WTC11 (cell line): Measurements from ENCODE around the gene C1QTNF1. TPM values are rescaled to one million over a fixed set of nuclear protein-coding genes. Genes with fewer than 3 reads are reported as not detected.

Experiments used
- ATAC-seq: fragments of 200-7000 bp; cut with Tn5 transposase; 2 replicates; pipeline ENCODE4 v1.10.0; 2021; ENCODE audit warnings: mild to moderate bottlenecking, moderate library complexity
- CTCF ChIA-PET: fragments of 300-600 bp; sonication (Branson Sonifier 250); formaldehyde crosslinking; loops from one replicate; lab custom pipeline; 2021; ENCODE audit warnings: antibody characterized with exemption; lab: Charles Lee
- POLR2A ChIA-PET: fragments of 350-600 bp; sonication (Branson Sonifier 250); formaldehyde crosslinking; loops from one replicate; lab custom pipeline; 2021; ENCODE audit warnings: antibody characterized with exemption; lab: Charles Lee
- DNase-seq: peaks from one replicate; pipeline ENCODE4 v3.0.0; 2021; ENCODE audit warnings: low spot score
- H3K27ac Mint-ChIP-seq: 2 replicates; pipeline ENCODE4 v1.8.0; 2021; ENCODE audit warnings: mixed read lengths
- H3K27me3 Mint-ChIP-seq: 2 replicates; pipeline ENCODE4 v1.8.0; 2021; ENCODE audit warnings: low read depth, mild to moderate bottlenecking, moderate library complexity, mixed read lengths
- H3K36me3 Mint-ChIP-seq: 2 replicates; pipeline ENCODE4 v1.8.0; 2021; ENCODE audit warnings: mixed read lengths
- H3K4me1 Mint-ChIP-seq: 2 replicates; pipeline ENCODE4 v1.8.0; 2022; ENCODE audit warnings: mixed read lengths
- H3K4me3 Mint-ChIP-seq: 2 replicates; pipeline ENCODE4 v1.8.0; 2021; ENCODE audit warnings: mild to moderate bottlenecking, moderate library complexity, mixed read lengths
- H3K9me3 Mint-ChIP-seq: 2 replicates; pipeline ENCODE4 v1.8.0; 2021; ENCODE audit warnings: mixed read lengths
- ATF1 ChIP-seq: sonication (generic); formaldehyde crosslinking; IDR thresholded peaks from 2 replicates; pipeline ENCODE4 v1.8.1; 2023; ENCODE audit warnings: mild to moderate bottlenecking, moderate library complexity, missing genetic modification reagents
- EMX1 ChIP-seq: fragments of 250-450 bp; sonication (Bioruptor Pico); IDR thresholded peaks from 2 replicates; pipeline ENCODE4 v1.8.0; 2021; ENCODE audit warnings: mild to moderate bottlenecking
- GRHL2 ChIP-seq: fragments of 250-450 bp; sonication (Bioruptor Pico); IDR thresholded peaks from 2 replicates; pipeline ENCODE4 v1.8.0; 2022; ENCODE audit warnings: mild to moderate bottlenecking, moderate library complexity; ENCODE audit not compliant: insufficient replicate concordance, severe bottlenecking
- KAT7 ChIP-seq: sonication (generic); formaldehyde crosslinking; IDR thresholded peaks from 2 replicates; pipeline ENCODE4 v1.8.1; 2023; ENCODE audit warnings: missing genetic modification reagents, mild to moderate bottlenecking, borderline replicate concordance
- SOX15 ChIP-seq: fragments of 250-450 bp; sonication (Bioruptor Pico); IDR thresholded peaks from 2 replicates; pipeline ENCODE4 v1.9.0; 2021; ENCODE audit warnings: mild to moderate bottlenecking
- ZNF121 ChIP-seq: sonication (generic); formaldehyde crosslinking; IDR thresholded peaks from 2 replicates; pipeline ENCODE4 v1.8.0; 2023; ENCODE audit warnings: missing genetic modification reagents
- ZNF232 ChIP-seq: sonication (generic); formaldehyde crosslinking; IDR thresholded peaks from 2 replicates; pipeline ENCODE4 v1.8.0; 2022; ENCODE audit warnings: mild to moderate bottlenecking, missing genetic modification reagents
- total RNA-seq: library from RNA; stranded (reverse); gene quantifications from 3 replicates; pipeline ENCODE4 v1.2.3, GENCODE V29; 2021
- TF ChIP-seq, protein P1 (sequence below): fragments of 250-450 bp; sonication (Bioruptor Pico); IDR thresholded peaks from 2 replicates; pipeline ENCODE4 v1.8.0; 2021; ENCODE audit warnings: mild to moderate bottlenecking
- TF ChIP-seq, protein P2 (sequence below): sonication (generic); formaldehyde crosslinking; IDR thresholded peaks from 2 replicates; pipeline ENCODE4 v1.8.0; 2022; ENCODE audit warnings: mild to moderate bottlenecking, missing genetic modification reagents
- TF ChIP-seq, protein P3 (sequence below): sonication (generic); formaldehyde crosslinking; IDR thresholded peaks from 2 replicates; pipeline ENCODE4 v1.8.1; 2023; ENCODE audit warnings: mild to moderate bottlenecking, missing genetic modification reagents, moderate library complexity
- TF ChIP-seq, protein P4 (sequence below): sonication (generic); formaldehyde crosslinking; IDR thresholded peaks from 2 replicates; pipeline ENCODE4 v1.8.0; 2022; ENCODE audit warnings: missing genetic modification reagents
- TF ChIP-seq, protein P5 (sequence below): fragments of 250-450 bp; sonication (Bioruptor Pico); IDR thresholded peaks from 2 replicates; pipeline ENCODE4 v1.9.0; 2021; ENCODE audit warnings: mild to moderate bottlenecking
- TF ChIP-seq, protein P6 (sequence below): sonication (generic); formaldehyde crosslinking; IDR thresholded peaks from 2 replicates; pipeline ENCODE4 v1.8.0; 2022; ENCODE audit warnings: mild to moderate bottlenecking, missing genetic modification reagents
- TF ChIP-seq, protein P7 (sequence below): sonication (generic); formaldehyde crosslinking; IDR thresholded peaks from 2 replicates; pipeline ENCODE4 v1.8.0; 2023; ENCODE audit warnings: missing genetic modification reagents, mild to moderate bottlenecking, borderline replicate concordance
- TF ChIP-seq, protein P8 (sequence below): sonication (generic); formaldehyde crosslinking; IDR thresholded peaks from 2 replicates; pipeline ENCODE4 v1.8.1; 2023; ENCODE audit warnings: mild to moderate bottlenecking, missing genetic modification reagents
- TF ChIP-seq, protein P9 (sequence below): sonication (generic); formaldehyde crosslinking; conservative IDR thresholded peaks from 2 replicates; pipeline ENCODE4 v1.8.1; 2023; ENCODE audit warnings: mild to moderate bottlenecking, low read depth, missing genetic modification reagents, moderate library complexity

Gene C1QTNF1
- total RNA-seq, 1 experiment from 2014 or later, result 1.7 TPM

DNA sequence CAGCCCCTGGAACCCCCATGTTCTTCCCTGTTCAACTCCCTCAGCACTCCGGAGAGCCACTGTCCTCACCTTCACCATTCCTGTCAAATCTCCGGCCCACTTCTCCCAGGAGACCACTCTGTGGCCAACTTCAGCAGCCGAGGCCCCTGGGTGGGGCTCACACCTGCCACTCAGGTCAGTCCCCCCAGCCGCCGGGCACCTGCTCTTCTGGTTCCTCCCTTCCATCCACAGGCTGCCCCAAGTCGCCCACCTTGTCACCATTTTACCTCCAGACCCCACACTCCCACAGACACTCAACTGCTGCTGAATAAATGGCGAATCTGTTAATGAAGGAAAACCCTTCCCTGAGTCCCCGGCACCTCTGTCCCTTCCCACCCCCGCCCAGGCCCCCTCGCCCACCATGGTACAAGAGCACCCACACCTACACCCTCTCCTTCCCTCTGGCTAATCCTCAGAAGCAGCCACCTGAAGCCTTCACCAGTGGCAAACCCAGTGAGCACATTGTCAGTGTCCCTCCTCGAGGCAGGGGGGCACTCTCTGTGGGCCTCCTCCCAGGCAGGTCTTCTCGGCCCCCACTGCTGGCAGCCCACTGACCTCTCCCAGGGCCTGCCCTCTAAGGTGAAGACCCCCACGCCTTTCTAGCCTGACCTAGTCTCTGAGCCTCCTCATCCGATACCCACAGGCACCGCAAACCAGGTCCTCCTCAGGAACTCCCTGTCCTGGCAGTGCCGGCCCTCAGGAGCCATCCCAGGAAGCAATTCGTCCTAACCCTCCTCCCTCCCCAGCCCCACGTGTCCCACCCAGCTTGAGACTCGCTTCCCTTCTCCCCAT is 22.6 kb upstream of the C1QTNF1 start (continued):
- TF ChIP-seq, protein P1, sequence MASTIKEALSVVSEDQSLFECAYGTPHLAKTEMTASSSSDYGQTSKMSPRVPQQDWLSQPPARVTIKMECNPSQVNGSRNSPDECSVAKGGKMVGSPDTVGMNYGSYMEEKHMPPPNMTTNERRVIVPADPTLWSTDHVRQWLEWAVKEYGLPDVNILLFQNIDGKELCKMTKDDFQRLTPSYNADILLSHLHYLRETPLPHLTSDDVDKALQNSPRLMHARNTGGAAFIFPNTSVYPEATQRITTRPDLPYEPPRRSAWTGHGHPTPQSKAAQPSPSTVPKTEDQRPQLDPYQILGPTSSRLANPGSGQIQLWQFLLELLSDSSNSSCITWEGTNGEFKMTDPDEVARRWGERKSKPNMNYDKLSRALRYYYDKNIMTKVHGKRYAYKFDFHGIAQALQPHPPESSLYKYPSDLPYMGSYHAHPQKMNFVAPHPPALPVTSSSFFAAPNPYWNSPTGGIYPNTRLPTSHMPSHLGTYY (CRISPR knock-in tag), result no peak
- no peak for TF ChIP-seq GRHL2 (CRISPR knock-in tag)
- no peak for TF ChIP-seq EMX1 (CRISPR knock-in tag)
- TF ChIP-seq, protein P2, sequence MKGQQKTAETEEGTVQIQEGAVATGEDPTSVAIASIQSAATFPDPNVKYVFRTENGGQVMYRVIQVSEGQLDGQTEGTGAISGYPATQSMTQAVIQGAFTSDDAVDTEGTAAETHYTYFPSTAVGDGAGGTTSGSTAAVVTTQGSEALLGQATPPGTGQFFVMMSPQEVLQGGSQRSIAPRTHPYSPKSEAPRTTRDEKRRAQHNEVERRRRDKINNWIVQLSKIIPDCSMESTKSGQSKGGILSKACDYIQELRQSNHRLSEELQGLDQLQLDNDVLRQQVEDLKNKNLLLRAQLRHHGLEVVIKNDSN (CRISPR knock-in tag), result no peak
- TF ChIP-seq, protein P3, sequence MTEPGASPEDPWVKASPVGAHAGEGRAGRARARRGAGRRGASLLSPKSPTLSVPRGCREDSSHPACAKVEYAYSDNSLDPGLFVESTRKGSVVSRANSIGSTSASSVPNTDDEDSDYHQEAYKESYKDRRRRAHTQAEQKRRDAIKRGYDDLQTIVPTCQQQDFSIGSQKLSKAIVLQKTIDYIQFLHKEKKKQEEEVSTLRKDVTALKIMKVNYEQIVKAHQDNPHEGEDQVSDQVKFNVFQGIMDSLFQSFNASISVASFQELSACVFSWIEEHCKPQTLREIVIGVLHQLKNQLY, result no peak
- no peak for TF ChIP-seq KAT7
- no peak for TF ChIP-seq SOX15 (CRISPR knock-in tag)

DNA sequence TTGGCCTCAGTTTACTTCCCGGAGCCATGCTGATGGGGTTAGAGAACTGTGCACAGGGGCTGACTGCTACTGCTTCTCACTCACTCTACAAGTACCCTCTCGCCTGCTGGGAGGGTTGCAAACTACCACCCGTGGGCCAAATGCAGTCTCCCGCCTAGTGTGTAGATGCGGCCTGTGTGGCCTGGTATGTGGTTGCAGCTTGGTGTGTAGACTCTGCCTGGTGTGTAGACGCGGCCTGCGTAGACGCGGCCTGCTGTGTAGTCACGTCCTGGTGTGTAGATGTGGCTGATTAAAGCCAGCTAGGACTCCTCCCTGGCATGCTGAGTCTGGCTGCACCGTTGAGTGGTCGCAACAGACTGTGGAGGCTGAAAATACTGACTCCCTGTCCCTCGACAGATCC is 21.7 kb upstream of the C1QTNF1 start:
- H3K27ac Mint-ChIP-seq, result no peak overlapping the region
- peaks cover 67% of the 10 kb centered on the region for H3K27me3 Mint-ChIP-seq
- no peak overlapping the region for H3K4me3 Mint-ChIP-seq
- peaks cover 5% of the 10 kb centered on the region for H3K4me1 Mint-ChIP-seq
- no peak for DNase-seq
- CTCF ChIA-PET, result interaction anchor here (0.6 kb wide), 2 partner anchors 20 to 437 kb away, joined by 3 to 4 read pairs; no protein-coding TSS in a partner anchor
- peaks cover 5% of the 10 kb centered on the region; the same call in 1 of the 2 replicates for H3K36me3 Mint-ChIP-seq
- TF ChIP-seq EMX1 (CRISPR knock-in tag), result no peak
- TF ChIP-seq ZNF232, result no peak
- TF ChIP-seq ZNF121 (CRISPR knock-in tag), result no peak
- TF ChIP-seq, protein P4, sequence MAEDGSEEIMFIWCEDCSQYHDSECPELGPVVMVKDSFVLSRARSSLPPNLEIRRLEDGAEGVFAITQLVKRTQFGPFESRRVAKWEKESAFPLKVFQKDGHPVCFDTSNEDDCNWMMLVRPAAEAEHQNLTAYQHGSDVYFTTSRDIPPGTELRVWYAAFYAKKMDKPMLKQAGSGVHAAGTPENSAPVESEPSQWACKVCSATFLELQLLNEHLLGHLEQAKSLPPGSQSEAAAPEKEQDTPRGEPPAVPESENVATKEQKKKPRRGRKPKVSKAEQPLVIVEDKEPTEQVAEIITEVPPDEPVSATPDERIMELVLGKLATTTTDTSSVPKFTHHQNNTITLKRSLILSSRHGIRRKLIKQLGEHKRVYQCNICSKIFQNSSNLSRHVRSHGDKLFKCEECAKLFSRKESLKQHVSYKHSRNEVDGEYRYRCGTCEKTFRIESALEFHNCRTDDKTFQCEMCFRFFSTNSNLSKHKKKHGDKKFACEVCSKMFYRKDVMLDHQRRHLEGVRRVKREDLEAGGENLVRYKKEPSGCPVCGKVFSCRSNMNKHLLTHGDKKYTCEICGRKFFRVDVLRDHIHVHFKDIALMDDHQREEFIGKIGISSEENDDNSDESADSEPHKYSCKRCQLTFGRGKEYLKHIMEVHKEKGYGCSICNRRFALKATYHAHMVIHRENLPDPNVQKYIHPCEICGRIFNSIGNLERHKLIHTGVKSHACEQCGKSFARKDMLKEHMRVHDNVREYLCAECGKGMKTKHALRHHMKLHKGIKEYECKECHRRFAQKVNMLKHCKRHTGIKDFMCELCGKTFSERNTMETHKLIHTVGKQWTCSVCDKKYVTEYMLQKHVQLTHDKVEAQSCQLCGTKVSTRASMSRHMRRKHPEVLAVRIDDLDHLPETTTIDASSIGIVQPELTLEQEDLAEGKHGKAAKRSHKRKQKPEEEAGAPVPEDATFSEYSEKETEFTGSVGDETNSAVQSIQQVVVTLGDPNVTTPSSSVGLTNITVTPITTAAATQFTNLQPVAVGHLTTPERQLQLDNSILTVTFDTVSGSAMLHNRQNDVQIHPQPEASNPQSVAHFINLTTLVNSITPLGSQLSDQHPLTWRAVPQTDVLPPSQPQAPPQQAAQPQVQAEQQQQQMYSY (CRISPR knock-in tag), result no peak
- TF ChIP-seq ATF1 (CRISPR knock-in tag), result no peak
- TF ChIP-seq, protein P5, sequence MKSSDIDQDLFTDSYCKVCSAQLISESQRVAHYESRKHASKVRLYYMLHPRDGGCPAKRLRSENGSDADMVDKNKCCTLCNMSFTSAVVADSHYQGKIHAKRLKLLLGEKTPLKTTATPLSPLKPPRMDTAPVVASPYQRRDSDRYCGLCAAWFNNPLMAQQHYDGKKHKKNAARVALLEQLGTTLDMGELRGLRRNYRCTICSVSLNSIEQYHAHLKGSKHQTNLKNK (CRISPR knock-in tag), result no peak
- TF ChIP-seq, protein P6, sequence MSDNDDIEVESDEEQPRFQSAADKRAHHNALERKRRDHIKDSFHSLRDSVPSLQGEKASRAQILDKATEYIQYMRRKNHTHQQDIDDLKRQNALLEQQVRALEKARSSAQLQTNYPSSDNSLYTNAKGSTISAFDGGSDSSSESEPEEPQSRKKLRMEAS, result no peak
- TF ChIP-seq, protein P7, sequence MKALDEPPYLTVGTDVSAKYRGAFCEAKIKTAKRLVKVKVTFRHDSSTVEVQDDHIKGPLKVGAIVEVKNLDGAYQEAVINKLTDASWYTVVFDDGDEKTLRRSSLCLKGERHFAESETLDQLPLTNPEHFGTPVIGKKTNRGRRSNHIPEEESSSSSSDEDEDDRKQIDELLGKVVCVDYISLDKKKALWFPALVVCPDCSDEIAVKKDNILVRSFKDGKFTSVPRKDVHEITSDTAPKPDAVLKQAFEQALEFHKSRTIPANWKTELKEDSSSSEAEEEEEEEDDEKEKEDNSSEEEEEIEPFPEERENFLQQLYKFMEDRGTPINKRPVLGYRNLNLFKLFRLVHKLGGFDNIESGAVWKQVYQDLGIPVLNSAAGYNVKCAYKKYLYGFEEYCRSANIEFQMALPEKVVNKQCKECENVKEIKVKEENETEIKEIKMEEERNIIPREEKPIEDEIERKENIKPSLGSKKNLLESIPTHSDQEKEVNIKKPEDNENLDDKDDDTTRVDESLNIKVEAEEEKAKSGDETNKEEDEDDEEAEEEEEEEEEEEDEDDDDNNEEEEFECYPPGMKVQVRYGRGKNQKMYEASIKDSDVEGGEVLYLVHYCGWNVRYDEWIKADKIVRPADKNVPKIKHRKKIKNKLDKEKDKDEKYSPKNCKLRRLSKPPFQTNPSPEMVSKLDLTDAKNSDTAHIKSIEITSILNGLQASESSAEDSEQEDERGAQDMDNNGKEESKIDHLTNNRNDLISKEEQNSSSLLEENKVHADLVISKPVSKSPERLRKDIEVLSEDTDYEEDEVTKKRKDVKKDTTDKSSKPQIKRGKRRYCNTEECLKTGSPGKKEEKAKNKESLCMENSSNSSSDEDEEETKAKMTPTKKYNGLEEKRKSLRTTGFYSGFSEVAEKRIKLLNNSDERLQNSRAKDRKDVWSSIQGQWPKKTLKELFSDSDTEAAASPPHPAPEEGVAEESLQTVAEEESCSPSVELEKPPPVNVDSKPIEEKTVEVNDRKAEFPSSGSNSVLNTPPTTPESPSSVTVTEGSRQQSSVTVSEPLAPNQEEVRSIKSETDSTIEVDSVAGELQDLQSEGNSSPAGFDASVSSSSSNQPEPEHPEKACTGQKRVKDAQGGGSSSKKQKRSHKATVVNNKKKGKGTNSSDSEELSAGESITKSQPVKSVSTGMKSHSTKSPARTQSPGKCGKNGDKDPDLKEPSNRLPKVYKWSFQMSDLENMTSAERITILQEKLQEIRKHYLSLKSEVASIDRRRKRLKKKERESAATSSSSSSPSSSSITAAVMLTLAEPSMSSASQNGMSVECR (CRISPR knock-in tag), result no peak
- TF ChIP-seq, protein P8, sequence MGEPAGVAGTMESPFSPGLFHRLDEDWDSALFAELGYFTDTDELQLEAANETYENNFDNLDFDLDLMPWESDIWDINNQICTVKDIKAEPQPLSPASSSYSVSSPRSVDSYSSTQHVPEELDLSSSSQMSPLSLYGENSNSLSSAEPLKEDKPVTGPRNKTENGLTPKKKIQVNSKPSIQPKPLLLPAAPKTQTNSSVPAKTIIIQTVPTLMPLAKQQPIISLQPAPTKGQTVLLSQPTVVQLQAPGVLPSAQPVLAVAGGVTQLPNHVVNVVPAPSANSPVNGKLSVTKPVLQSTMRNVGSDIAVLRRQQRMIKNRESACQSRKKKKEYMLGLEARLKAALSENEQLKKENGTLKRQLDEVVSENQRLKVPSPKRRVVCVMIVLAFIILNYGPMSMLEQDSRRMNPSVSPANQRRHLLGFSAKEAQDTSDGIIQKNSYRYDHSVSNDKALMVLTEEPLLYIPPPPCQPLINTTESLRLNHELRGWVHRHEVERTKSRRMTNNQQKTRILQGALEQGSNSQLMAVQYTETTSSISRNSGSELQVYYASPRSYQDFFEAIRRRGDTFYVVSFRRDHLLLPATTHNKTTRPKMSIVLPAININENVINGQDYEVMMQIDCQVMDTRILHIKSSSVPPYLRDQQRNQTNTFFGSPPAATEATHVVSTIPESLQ, result no peak
- TF ChIP-seq, protein P9, sequence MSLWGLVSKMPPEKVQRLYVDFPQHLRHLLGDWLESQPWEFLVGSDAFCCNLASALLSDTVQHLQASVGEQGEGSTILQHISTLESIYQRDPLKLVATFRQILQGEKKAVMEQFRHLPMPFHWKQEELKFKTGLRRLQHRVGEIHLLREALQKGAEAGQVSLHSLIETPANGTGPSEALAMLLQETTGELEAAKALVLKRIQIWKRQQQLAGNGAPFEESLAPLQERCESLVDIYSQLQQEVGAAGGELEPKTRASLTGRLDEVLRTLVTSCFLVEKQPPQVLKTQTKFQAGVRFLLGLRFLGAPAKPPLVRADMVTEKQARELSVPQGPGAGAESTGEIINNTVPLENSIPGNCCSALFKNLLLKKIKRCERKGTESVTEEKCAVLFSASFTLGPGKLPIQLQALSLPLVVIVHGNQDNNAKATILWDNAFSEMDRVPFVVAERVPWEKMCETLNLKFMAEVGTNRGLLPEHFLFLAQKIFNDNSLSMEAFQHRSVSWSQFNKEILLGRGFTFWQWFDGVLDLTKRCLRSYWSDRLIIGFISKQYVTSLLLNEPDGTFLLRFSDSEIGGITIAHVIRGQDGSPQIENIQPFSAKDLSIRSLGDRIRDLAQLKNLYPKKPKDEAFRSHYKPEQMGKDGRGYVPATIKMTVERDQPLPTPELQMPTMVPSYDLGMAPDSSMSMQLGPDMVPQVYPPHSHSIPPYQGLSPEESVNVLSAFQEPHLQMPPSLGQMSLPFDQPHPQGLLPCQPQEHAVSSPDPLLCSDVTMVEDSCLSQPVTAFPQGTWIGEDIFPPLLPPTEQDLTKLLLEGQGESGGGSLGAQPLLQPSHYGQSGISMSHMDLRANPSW, result no peak
- no peak for ATAC-seq
- POLR2A ChIA-PET, result no interaction called here
- H3K9me3 Mint-ChIP-seq, result no peaks in the 10 kb centered on the region
